PFSK-1 (cell line): Measurements from ENCODE around the gene GRIK3.

Experiments used
- FOXP2 ChIP-seq: optimal IDR thresholded peaks from 2 replicates; pipeline ENCODE3; 2011; ENCODE audit warnings: borderline replicate concordance, control low read depth, inconsistent platforms; ENCODE audit not compliant: insufficient read depth; ENCODE audit errors: extremely low read length, extremely low read depth
- POLR2AphosphoS5 ChIP-seq: IDR thresholded peaks from 2 replicates; pipeline ENCODE4 v1.6.1; 2012; ENCODE audit warnings: low read depth, mild to moderate bottlenecking, control low read depth, low read length, moderate library complexity
- REST ChIP-seq, 2 experiments: IDR thresholded peaks; 2 replicates each; pipeline versions ENCODE4 v1.6.1 to v1.8.0; 2011 to 2012; ENCODE audit warnings: low read depth in 2 of 2, low read length in 2 of 2, control low read depth in 1 of 2, inconsistent platforms in 1 of 2, mild to moderate bottlenecking in 1 of 2, moderate library complexity in 1 of 2; ENCODE audit not compliant: insufficient read depth in 1 of 2
- SIN3A ChIP-seq: IDR thresholded peaks from 2 replicates; pipeline ENCODE4 v1.6.1; 2012; ENCODE audit warnings: mild to moderate bottlenecking, low read length, moderate library complexity, borderline replicate concordance; ENCODE audit not compliant: insufficient read depth
- TAF1 ChIP-seq: IDR thresholded peaks from 2 replicates; pipeline ENCODE4 v1.6.1; 2012; ENCODE audit warnings: low read length, control low read depth, borderline replicate concordance; ENCODE audit not compliant: insufficient read depth

The GRIK3 gene

GRCh38 chr1:36996106-36996505 is 38.2 kb downstream of the GRIK3 start:
- TF ChIP-seq FOXP2 (no peak), POLR2AphosphoS5 (no peak), REST (IDR thresholded peaks at IDR 0.05; ENCODE audit: insufficient read depth in 1 of 2, low read depth in 2 of 2, low read length in 2 of 2) (no peak), TAF1 (no peak), SIN3A (no peak)

DNA sequence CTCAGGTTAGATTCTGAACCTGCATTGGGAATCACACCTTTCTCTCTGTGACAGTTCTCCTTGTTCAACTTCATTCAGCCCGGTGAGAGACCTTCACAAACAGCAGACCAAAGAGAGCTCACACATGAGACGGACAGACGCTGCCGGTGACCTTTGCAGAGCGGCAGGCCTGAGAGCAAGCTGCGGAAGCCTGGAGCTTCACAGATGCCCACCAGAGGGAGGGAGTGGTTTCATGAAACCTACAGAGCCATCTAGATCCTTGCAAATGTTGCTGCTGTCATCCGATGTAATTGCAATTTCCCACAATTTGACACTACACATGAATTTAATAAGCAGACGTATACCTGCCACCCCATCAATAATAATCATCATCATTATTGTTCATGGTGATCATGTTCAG is 39.4 kb downstream of the GRIK3 start:
- no peak for TF ChIP-seq REST (IDR thresholded peaks at IDR 0.05; ENCODE audit: insufficient read depth in 1 of 2, low read depth in 2 of 2, low read length in 2 of 2)
- TF ChIP-seq POLR2AphosphoS5 = no peak
- no peak for TF ChIP-seq SIN3A
- no peak for TF ChIP-seq TAF1
- TF ChIP-seq FOXP2 = no peak

- TF ChIP-seq REST (IDR thresholded peaks at IDR 0.05; ENCODE audit: insufficient read depth in 1 of 2, low read depth in 2 of 2, low read length in 2 of 2) = no peak
- no peak for TF ChIP-seq POLR2AphosphoS5
- TF ChIP-seq SIN3A = no peak
- TF ChIP-seq FOXP2 = no peak
- TF ChIP-seq TAF1 = no peak
Measured at GRCh38 chr1:36994294-36994693, 40.0 kb downstream of the GRIK3 start.

DNA sequence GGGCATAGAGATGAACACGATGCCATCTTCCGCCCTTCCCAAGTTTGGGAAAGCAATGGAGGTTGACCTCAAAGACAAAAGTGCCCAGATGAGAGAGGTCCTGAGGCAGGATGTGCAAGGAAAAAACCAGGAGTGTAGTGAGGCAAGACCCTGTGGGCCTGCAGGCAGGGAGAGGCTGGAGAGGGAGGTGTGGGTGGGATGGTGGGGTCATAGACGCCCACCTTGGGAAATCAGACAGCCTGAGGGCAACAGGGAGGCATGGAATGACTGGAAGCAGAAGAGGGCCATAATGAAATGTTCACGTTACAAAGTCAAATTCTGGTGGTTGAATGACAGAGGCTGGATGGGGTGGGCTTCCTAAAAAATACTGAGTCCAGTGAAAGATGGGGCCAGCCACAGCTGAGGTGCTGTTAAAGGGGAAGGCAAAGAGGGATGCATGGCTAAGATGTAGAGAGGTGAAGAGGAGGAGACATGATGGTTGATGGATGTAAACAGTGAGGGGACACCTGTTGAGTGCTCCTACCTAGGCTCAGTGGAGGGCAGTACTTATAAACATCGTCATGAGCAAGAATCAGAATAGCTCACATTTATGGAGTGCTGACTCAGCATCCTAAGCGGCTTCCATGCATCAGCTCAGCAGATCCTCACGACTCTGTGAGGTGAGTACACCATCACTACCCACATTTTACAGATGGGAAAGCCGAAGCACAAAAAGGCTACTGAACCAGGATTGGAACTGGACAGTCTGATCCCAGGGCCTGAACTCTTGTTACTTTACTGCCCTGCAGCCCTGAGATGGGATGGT is 42.0 kb downstream of the GRIK3 start:
- no peak for TF ChIP-seq FOXP2
- TF ChIP-seq POLR2AphosphoS5 = no peak
- TF ChIP-seq SIN3A = no peak
- TF ChIP-seq TAF1 = no peak
- TF ChIP-seq REST (IDR thresholded peaks at IDR 0.05; ENCODE audit: insufficient read depth in 1 of 2, low read depth in 2 of 2, low read length in 2 of 2) = no peak

GRCh38 chr1:36991551-36991950 is 42.8 kb downstream of the GRIK3 start:
- TF ChIP-seq REST (IDR thresholded peaks at IDR 0.05; ENCODE audit: insufficient read depth in 1 of 2, low read depth in 2 of 2, low read length in 2 of 2) = no peak
- TF ChIP-seq FOXP2 = no peak
- no peak for TF ChIP-seq SIN3A
- TF ChIP-seq TAF1 = no peak
- no peak for TF ChIP-seq POLR2AphosphoS5
